HCT116 (cell line): Measurements from ENCODE around the gene CD59. TPM values are rescaled to one million over a fixed set of nuclear protein-coding genes. Genes with fewer than 3 reads are reported as not detected.

Experiments
- ATAC-seq: fragments of 200-7000 bp; cut with Tn5 transposase; 2 replicates; pipeline ENCODE4 v1.9.1; 2020; ENCODE audit warnings: mild to moderate bottlenecking, moderate library complexity
- BruUV-seq: library from RNA; stranded (reverse); fragments of 400-500 nt; replicated peaks from 2 replicates; lab custom pipeline; 2021; lab: Mats Ljungman, UMichigan
- CTCF ChIA-PET: fragments of 300-600 bp; sonication (Branson Sonifier 250); formaldehyde crosslinking; loops from one replicate; lab custom pipeline; 2021; ENCODE audit warnings: antibody characterized with exemption; lab: Charles Lee
- POLR2A ChIA-PET: fragments of 300-600, 350-600 bp; sonication (Branson Sonifier 250); formaldehyde crosslinking; loops from one replicate; lab custom pipeline; 2021; ENCODE audit warnings: antibody characterized with exemption; lab: Charles Lee
- RAD21 ChIA-PET, 2 experiments: fragments of 300-600 bp; sonication (Branson Sonifier 250); formaldehyde crosslinking; loops; one replicate each; lab custom pipeline; 2023; ENCODE audit warnings: low total read pairs in 2 of 2; ENCODE audit not compliant: uncharacterized antibody in 2 of 2, unreplicated experiment in 2 of 2, low non-redundant PET in 1 of 2; lab: Charles Lee
- DNase-seq: peaks from one replicate; pipeline ENCODE4 v3.0.0-alpha.2; 2010; ENCODE audit warnings: low read depth, low spot score
- H2AFZ ChIP-seq: fragments of 200-600 bp; shearing (Covaris generic), sonication (generic); 2 replicates; pipeline ENCODE4 v1.6.1; 2017; ENCODE audit warnings: low read depth, mixed run types, mixed read lengths, antibody characterized with exemption, low read length; ENCODE audit not compliant: poor library complexity, severe bottlenecking
- H3K27ac ChIP-seq: 2 replicates; pipeline ENCODE4 v1.5.1; 2012; ENCODE audit warnings: low read depth, low read length
- H3K27me3 ChIP-seq: fragments of 200-600 bp; sonication (generic); 2 replicates; pipeline ENCODE4 v1.6.1; 2016; ENCODE audit warnings: mixed run types, low read length, mixed read lengths; ENCODE audit not compliant: insufficient read depth
- H3K36me3 ChIP-seq, 2 experiments: fragments of 200-500 bp in 1 of 2; fragments of 200-600 bp in 1 of 2; sonication (Bioruptor generic) in 1 of 2; sonication (generic) in 1 of 2; 2 replicates each; pipeline versions ENCODE4 v1.5.1 to v1.6.1; 2014 to 2016; ENCODE audit warnings: low read length in 2 of 2, inconsistent platforms in 1 of 2, mixed read lengths in 1 of 2, mixed run types in 1 of 2; ENCODE audit not compliant: insufficient read depth in 2 of 2, control insufficient read depth in 1 of 2
- H3K4me1 ChIP-seq, 2 experiments: fragments of 200-600 bp in 1 of 2; sonication (generic) in 1 of 2; 2 replicates each; pipeline versions ENCODE4 v1.5.1 to v1.6.1; 2012 to 2017; ENCODE audit warnings: low read length in 2 of 2, inconsistent platforms in 1 of 2, mild to moderate bottlenecking in 1 of 2, mixed read lengths in 1 of 2, mixed run types in 1 of 2, moderate library complexity in 1 of 2; ENCODE audit not compliant: insufficient read depth in 2 of 2, control insufficient read depth in 1 of 2
- H3K4me2 ChIP-seq: fragments of 200-600 bp; sonication (generic); 2 replicates; pipeline ENCODE4 v1.6.1; 2017; ENCODE audit warnings: mixed run types, low read length, mixed read lengths
- H3K4me3 ChIP-seq, 2 experiments: fragments of 200-600 bp in 1 of 2; sonication (generic) in 1 of 2; replicated peaks in 1 of 2; 2 replicates each; pipeline ENCODE4 v1.5.1; 2011 to 2016; ENCODE audit warnings: low read length in 2 of 2, control low read depth in 1 of 2, low read depth in 1 of 2, mild to moderate bottlenecking in 1 of 2, mixed read lengths in 1 of 2, mixed run types in 1 of 2
- H3K79me2 ChIP-seq: fragments of 200-600 bp; sonication (generic); 2 replicates; pipeline ENCODE4 v1.6.1; 2017; ENCODE audit warnings: mild to moderate bottlenecking, mixed run types, low read length, moderate library complexity, mixed read lengths; ENCODE audit not compliant: insufficient read depth
- H3K9ac ChIP-seq: fragments of 200-600 bp; sonication (generic); 2 replicates; pipeline ENCODE4 v1.6.1; 2016; ENCODE audit warnings: low read length, mixed read lengths
- H3K9me2 ChIP-seq: fragments of 200-600 bp; sonication (generic), shearing (Covaris generic); 2 replicates; pipeline ENCODE4 v1.6.1; 2017; ENCODE audit warnings: mixed run types, mild to moderate bottlenecking, moderate library complexity; ENCODE audit not compliant: insufficient read depth
- H3K9me3 ChIP-seq, 2 experiments: fragments of 200-500 bp in 1 of 2; fragments of 200-600 bp in 1 of 2; sonication (Bioruptor generic) in 1 of 2; sonication (generic) in 1 of 2; 2 replicates each; pipeline ENCODE4 v1.6.1; 2014 to 2017; ENCODE audit warnings: low read length in 2 of 2, mixed read lengths in 2 of 2, inconsistent platforms in 1 of 2, low read depth in 1 of 2, mild to moderate bottlenecking in 1 of 2, mixed run types in 1 of 2, moderate library complexity in 1 of 2; ENCODE audit not compliant: control insufficient read depth in 1 of 2, insufficient read depth in 1 of 2
- H4K20me1 ChIP-seq: fragments of 200-600 bp; sonication (generic), shearing (Covaris generic); 2 replicates; pipeline ENCODE4 v1.6.1; 2017; ENCODE audit warnings: mixed run types, mild to moderate bottlenecking, moderate library complexity; ENCODE audit not compliant: insufficient read depth
- ELF1 ChIP-seq: IDR thresholded peaks from 2 replicates; pipeline ENCODE4 v1.6.1; 2012; ENCODE audit warnings: low read depth, borderline replicate concordance
- EZH2phosphoT487 ChIP-seq: fragments of 200-600 bp; IDR thresholded peaks from 2 replicates; pipeline ENCODE4 v1.6.1; 2018; ENCODE audit warnings: antibody characterized with exemption, borderline replicate concordance
- MAX ChIP-seq: IDR thresholded peaks from 2 replicates; pipeline ENCODE4 v1.6.1; 2012
- POLR2A ChIP-seq: IDR thresholded peaks from 2 replicates; pipeline ENCODE4 v1.7.0; 2011; ENCODE audit warnings: borderline replicate concordance; ENCODE audit not compliant: insufficient read depth, insufficient read length; ENCODE audit errors: extremely low read depth
- POLR2AphosphoS5 ChIP-seq: IDR thresholded peaks from 2 replicates; pipeline ENCODE4 v1.6.1; 2011; ENCODE audit warnings: mild to moderate bottlenecking, low read depth, low read length, moderate library complexity
- RAD21 ChIP-seq: IDR thresholded peaks from 2 replicates; pipeline ENCODE4 v1.6.1; 2012; ENCODE audit warnings: low read depth, mild to moderate bottlenecking
- SP1 ChIP-seq: IDR thresholded peaks from 2 replicates; pipeline ENCODE4 v1.6.1; 2012; ENCODE audit warnings: low read depth
- SRF ChIP-seq: IDR thresholded peaks from 2 replicates; pipeline ENCODE4 v1.6.1; 2012; ENCODE audit warnings: low read depth
- ZNF274 ChIP-seq: fragments of 200-500 bp; sonication (Bioruptor generic); IDR thresholded peaks from 2 replicates; pipeline ENCODE4 v1.6.1; 2014; ENCODE audit warnings: mild to moderate bottlenecking, low read depth, low read length, inconsistent platforms
- intact Hi-C: fragments of 100-400 bp; cut with micrococcal nuclease; formaldehyde crosslinking; loops from 2 replicates; pipeline ENCODE4 v1.10.0; 2022
- total RNA-seq: library from RNA; stranded (reverse); gene quantifications from one replicate; pipeline ENCODE4 v1.2.1, GENCODE V29; 2021; ENCODE audit not compliant: unreplicated experiment

The CD59 gene
- total RNA-seq, 1 experiment from 2014 or later = 122 TPM

- ATAC-seq = no peak
- H3K9me2 ChIP-seq = no peaks in the 10 kb centered on the region
- CTCF ChIA-PET = no interaction called here
- H4K20me1 ChIP-seq = no peaks in the 10 kb centered on the region
- intact Hi-C loops = no loop called here
- no peaks in the 10 kb centered on the region for H3K27me3 ChIP-seq
- H3K36me3 ChIP-seq = no peaks in the 10 kb centered on the region
- no peak overlapping the region for H3K27ac ChIP-seq
- no peak overlapping the region for H3K9ac ChIP-seq
- H2AFZ ChIP-seq = no peak overlapping the region
- no peak overlapping the region for H3K4me2 ChIP-seq
- H3K9me3 ChIP-seq = no peaks in the 10 kb centered on the region
- POLR2A ChIA-PET = no interaction called here
- BruUV-seq = no TSS peak
- RAD21 ChIA-PET = no interaction called here
- TF ChIP-seq RAD21 (no peak), SP1 (no peak), ELF1 (no peak), POLR2AphosphoS5 (no peak)
- TF ChIP-seq, all 23 proteins: peak for 0
- peaks cover 0 to 6% of the 10 kb centered on the region in 2 experiments; a peak in 2 of 4 replicates for H3K4me1 ChIP-seq
- no peak overlapping the region for H3K4me3 ChIP-seq
- no peak for DNase-seq
- H3K79me2 ChIP-seq = no peaks in the 10 kb centered on the region
These were observed 70.7 kb downstream of the CD59 start for GRCh38 chr11:33665350-33666106.

GRCh38 chr11:33664827-33665226, 71.4 kb downstream of the CD59 start:
- no peak for DNase-seq
- no peak for TF ChIP-seq MAX
- no peak for TF ChIP-seq ZNF274
- no peak for TF ChIP-seq POLR2A
- no peak for TF ChIP-seq EZH2phosphoT487
- TF ChIP-seq SP1 = no peak
- no peak for TF ChIP-seq SRF
- no peak overlapping the region for H2AFZ ChIP-seq
- no TSS peak for BruUV-seq
- H3K4me2 ChIP-seq = no peak overlapping the region
- POLR2A ChIA-PET = no interaction called here
- H3K9me3 ChIP-seq = no peaks in the 10 kb centered on the region
- no peaks in the 10 kb centered on the region for H3K36me3 ChIP-seq
- H3K27me3 ChIP-seq = no peaks in the 10 kb centered on the region
- H3K4me1 ChIP-seq = no peaks in the 10 kb centered on the region; a peak in 1 of 4 replicates
- no peaks in the 10 kb centered on the region for H3K9me2 ChIP-seq
- ATAC-seq = no peak
- RAD21 ChIA-PET = no interaction called here
- no peaks in the 10 kb centered on the region for H4K20me1 ChIP-seq
- CTCF ChIA-PET = no interaction called here
- H3K27ac ChIP-seq = no peak overlapping the region
- no peaks in the 10 kb centered on the region for H3K79me2 ChIP-seq
- intact Hi-C loops = no loop called here
- no peak overlapping the region for H3K4me3 ChIP-seq
- H3K9ac ChIP-seq = no peak overlapping the region
